T-cell (primary cell): ENCODE data around the gene TCEA2. TPM values are rescaled to one million over a fixed set of nuclear protein-coding genes. Genes with fewer than 3 reads are reported as not detected.

Experiments
- ATAC-seq, 4 experiments: fragments of 200-7000 bp in 3 of 4; fragments of 150-1000 bp in 1 of 4; cut with Tn5 transposase; replicated peaks in 1 of 4; 1 replicate in 3 of 4; 2 replicates in 1 of 4; pipeline ENCODE4 v1.10.0; 2021; ENCODE audit warnings: moderate library complexity in 3 of 4, mild to moderate bottlenecking in 2 of 4, moderate number of reproducible peaks in 1 of 4
- CTCF ChIA-PET, 2 donors: fragments of 300-600 bp; sonication (Branson Sonifier 250); formaldehyde crosslinking; loops; one replicate each; lab custom pipeline; 2022; ENCODE audit warnings: antibody characterized with exemption in 2 of 2; lab: Charles Lee
- POLR2A ChIA-PET, 2 donors: fragments of 300-600 bp; sonication (Branson Sonifier 250); formaldehyde crosslinking; loops; one replicate each; lab custom pipeline; 2022; ENCODE audit warnings: antibody characterized with exemption in 2 of 2; lab: Charles Lee
- DNase-seq, 35 experiments: peaks; one replicate each; pipeline versions ENCODE4 v3.0.0 to v3.0.0-alpha.2; 2013 to 2023
- H3K27ac ChIP-seq: one replicate; pipeline ENCODE4 v1.5.1; 2013; ENCODE audit warnings: low read length
- H3K27me3 ChIP-seq, 2 experiments: replicated peaks in 1 of 2; 1 replicate in 1 of 2; 2 replicates in 1 of 2; pipeline versions ENCODE4 v1.6.1 to v1.7.0; 2013; ENCODE audit warnings: low read length in 1 of 2, mixed read lengths in 1 of 2; ENCODE audit not compliant: control insufficient read depth in 2 of 2, insufficient read depth in 2 of 2; ENCODE audit errors: extremely low read depth in 1 of 2
- H3K36me3 ChIP-seq, 2 donors: 1 replicate in 1 of 2; 2 replicates in 1 of 2; pipeline versions ENCODE4 v1.6.1 to v1.7.0; 2013; ENCODE audit warnings: low read length in 1 of 2; ENCODE audit not compliant: control insufficient read depth in 2 of 2, insufficient read depth in 1 of 2; ENCODE audit errors: extremely low read depth in 1 of 2
- H3K4me1 ChIP-seq, 2 experiments: 1 replicate in 1 of 2; 2 replicates in 1 of 2; pipeline versions ENCODE4 v1.6.1 to v1.7.0; 2013; ENCODE audit warnings: low read length in 2 of 2, mixed read lengths in 1 of 2; ENCODE audit not compliant: insufficient read depth in 2 of 2, control insufficient read depth in 1 of 2; ENCODE audit errors: extremely low read depth in 1 of 2
- H3K4me3 ChIP-seq, 2 donors: 1 replicate in 1 of 2; 2 replicates in 1 of 2; pipeline versions ENCODE4 v1.5.1 to v1.7.0; 2013; ENCODE audit warnings: mild to moderate bottlenecking in 2 of 2, low read length in 1 of 2, moderate library complexity in 1 of 2; ENCODE audit not compliant: control insufficient read depth in 1 of 2; ENCODE audit errors: extremely low read depth in 1 of 2
- H3K9me3 ChIP-seq: 2 replicates; pipeline ENCODE4 v1.7.0; 2013
- H3K27ac Mint-ChIP-seq, 2 donors: one replicate each; pipeline ENCODE4 v1.8.0; 2020 to 2021; ENCODE audit warnings: mild to moderate bottlenecking in 2 of 2, mixed read lengths in 2 of 2
- H3K27me3 Mint-ChIP-seq, 2 donors: one replicate each; pipeline ENCODE4 v1.8.0; 2021 to 2022; ENCODE audit warnings: mixed read lengths in 2 of 2
- H3K36me3 Mint-ChIP-seq: one replicate; pipeline ENCODE4 v1.8.0; 2021; ENCODE audit warnings: mixed read lengths
- H3K4me1 Mint-ChIP-seq, 3 donors: one replicate each; pipeline ENCODE4 v1.8.0; 2020 to 2022; ENCODE audit warnings: mixed read lengths in 3 of 3, mild to moderate bottlenecking in 1 of 3
- H3K4me3 Mint-ChIP-seq, 3 donors: one replicate each; pipeline ENCODE4 v1.8.0; 2020 to 2022; ENCODE audit warnings: mild to moderate bottlenecking in 3 of 3, mixed read lengths in 3 of 3, moderate library complexity in 3 of 3
- H3K9me3 Mint-ChIP-seq, 3 donors: one replicate each; pipeline ENCODE4 v1.8.0; 2020 to 2022; ENCODE audit warnings: mixed read lengths in 3 of 3
- WGBS: methylation state at CpG from one replicate; pipeline ENCODE4 v1.1.5; 2013; ENCODE audit warnings: missing lambda C conversion rate; ENCODE audit not compliant: insufficient coverage; 5-methylcytosine and 5-hydroxymethylcytosine counted together
- total RNA-seq, 35 experiments: library from RNA in 6 of 35; stranded (reverse) in 6 of 35; fragments of 120-200 nt in 1 of 35; gene quantifications; one replicate each; pipeline versions ENCODE4 v1.2.1 to v1.2.4 and lab custom pipeline; 2013 to 2026

Gene TCEA2
- total RNA-seq, 5 donors from 2014 or later (not counting 1 experiment from before 2014, with no cell fraction given), result 25.8 to 49.7 (median 40.1) TPM

DNA sequence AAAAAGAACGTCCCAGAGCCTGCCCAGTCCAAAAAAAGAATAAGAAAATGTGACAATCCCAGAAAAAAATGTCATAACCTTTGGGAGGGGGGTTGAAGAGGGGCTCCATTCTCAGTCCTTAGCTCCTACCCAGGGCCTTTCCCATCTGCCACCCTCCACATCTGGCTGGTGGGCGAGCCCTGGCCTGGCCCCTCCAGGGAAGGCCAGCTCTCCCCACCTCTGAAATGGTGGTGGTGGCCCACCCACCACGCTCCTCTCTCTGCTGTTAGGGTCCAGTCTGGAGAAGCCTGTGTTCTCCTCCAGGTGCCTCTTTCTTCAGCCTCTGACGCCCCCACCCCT is 15.9 kb downstream of the TCEA2 start:
- peaks cover 0 to 7% of the 10 kb centered on the region in 2 experiments for H3K27me3 ChIP-seq

DNA sequence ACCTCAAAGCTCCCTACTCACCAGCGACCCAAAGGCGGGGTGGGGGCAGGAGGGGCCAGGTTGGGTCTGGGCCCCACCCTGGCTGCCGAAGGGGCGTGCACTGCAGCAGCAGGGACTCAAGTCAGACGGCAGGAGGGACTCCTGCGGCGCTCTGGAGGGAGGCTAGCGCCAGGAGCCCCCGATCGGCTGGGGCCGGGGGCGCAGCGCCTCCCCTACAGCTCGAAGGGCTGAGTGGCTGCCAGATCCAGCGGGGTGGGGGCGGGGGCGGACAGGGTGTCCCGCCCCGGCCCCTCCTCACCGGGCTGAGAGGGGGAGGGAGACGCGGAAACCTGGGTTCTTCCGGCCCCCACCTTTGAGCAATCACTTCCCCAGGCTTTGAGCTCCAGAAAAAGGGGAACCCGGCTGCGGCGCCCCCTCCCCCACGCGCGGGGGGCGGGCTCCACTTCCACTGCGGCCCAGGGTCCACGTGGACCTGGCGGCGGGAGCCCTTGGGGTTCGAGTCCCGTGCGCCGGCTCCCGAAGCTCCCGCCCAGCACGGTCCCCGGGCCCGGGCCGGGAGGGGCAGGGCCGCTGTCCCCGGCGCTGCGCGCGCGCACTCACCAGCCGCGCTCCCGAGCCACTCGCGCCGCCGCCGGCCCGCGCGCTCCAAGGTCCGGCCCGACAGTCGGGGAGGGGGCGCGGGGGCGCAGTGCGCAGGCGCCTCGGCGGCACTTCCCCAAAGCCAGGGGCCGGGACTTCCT is 16.4 kb downstream of the TCEA2 start, which contains the start of gene RGS19:
TSS of gene RGS19 (minus strand) at position 246 of the 740 bp plus-strand sequence. CDS start 2,632 bp downstream, outside the sequence.
- peaks cover 27 to 73% of the 10 kb centered on the region in 2 experiments for H3K4me1 ChIP-seq
- ChIA-PET CTCF (no interaction called here), POLR2A (interaction anchor here in 1 of 2 donors (0.5 kb wide), 1 partner anchor 559 kb away, joined by 5 read pairs; no protein-coding TSS in a partner anchor)
- H3K4me3 ChIP-seq, result peak within 1 kb of the TSS; percentile 90 to 97
- under 1% methylated on average over 67 of the region's 73 CpGs for WGBS
- Mint-ChIP-seq H3K4me3 (peak within 1 kb of the TSS; percentile 83 to 91 (median 88)), H3K27me3 (peaks cover 0 to 3% of the 10 kb centered on the region in 2 donors), H3K36me3 (peaks cover 3% of the 10 kb centered on the region), H3K9me3 (no peaks in the 10 kb centered on the region), H3K27ac (peak within 1 kb of the TSS; percentile 89 to 94), H3K4me1 (peaks cover 43 to 50% (median 46%) of the 10 kb centered on the region in 3 donors)
- H3K36me3 ChIP-seq, result peaks cover 0 to 17% of the 10 kb centered on the region in 2 donors
- H3K27me3 ChIP-seq, result peaks cover 0 to 11% of the 10 kb centered on the region in 2 experiments
- DNase-seq, result peak; percentile 44 to 78 (median 62)
- ATAC-seq, result peak; percentile 37 to 54 (median 46)
- H3K9me3 ChIP-seq, result no peaks in the 10 kb centered on the region
- H3K27ac ChIP-seq, result peak within 1 kb of the TSS; percentile 83

More for the DNA sequence above, 15.9 kb downstream of the TCEA2 start:
- peak overlapping the region; percentile 89 to 94 for H3K27ac Mint-ChIP-seq
- DNase-seq, result no peak
- Histone ChIP-seq H3K4me3 (peak overlapping the region; percentile 90 to 97), H3K27ac (peak overlapping the region; percentile 76), H3K4me1 (peaks cover 25 to 69% of the 10 kb centered on the region in 2 experiments), H3K9me3 (no peaks in the 10 kb centered on the region), H3K36me3 (peaks cover 0 to 21% of the 10 kb centered on the region in 2 donors)
- H3K4me1 Mint-ChIP-seq, result peaks cover 40 to 46% (median 43%) of the 10 kb centered on the region in 3 donors
- ChIA-PET CTCF (no interaction called here), POLR2A (no interaction called here)
- peaks cover 3% of the 10 kb centered on the region for H3K36me3 Mint-ChIP-seq
- H3K9me3 Mint-ChIP-seq, result no peaks in the 10 kb centered on the region
- WGBS, result 0% methylated on average over 2 of the region's 4 CpGs
- no peaks in the 10 kb centered on the region for H3K27me3 Mint-ChIP-seq
- no peak for ATAC-seq
- H3K4me3 Mint-ChIP-seq, result peak overlapping the region; percentile 83 to 91 (median 88)

GRCh38 chr20:64080013-64080812 is 17.2 kb downstream of the TCEA2 start, which contains the start of gene OPRL1:
Gene OPRL1, plus strand, starts transcription at chr20:64080082. Its CDS starts 12,639 bp downstream, at chr20:64092721.
- peak within 1 kb of the TSS; percentile 89 to 94 for H3K27ac Mint-ChIP-seq
- Histone ChIP-seq H3K27me3 (peaks cover 0 to 18% of the 10 kb centered on the region in 2 experiments), H3K4me1 (peaks cover 28 to 78% of the 10 kb centered on the region in 2 experiments), H3K9me3 (no peaks in the 10 kb centered on the region), H3K36me3 (peaks cover 0 to 11% of the 10 kb centered on the region in 2 donors), H3K4me3 (peak within 1 kb of the TSS; percentile 90 to 97), H3K27ac (peak within 1 kb of the TSS; percentile 83)
- DNase-seq (peak in 31 of 35 experiments; percentile 31 to 82 (median 54)), ATAC-seq (peak; percentile 38 to 67 (median 44))
- peaks cover 3% of the 10 kb centered on the region for H3K36me3 Mint-ChIP-seq
- peaks cover 44 to 51% (median 49%) of the 10 kb centered on the region in 3 donors for H3K4me1 Mint-ChIP-seq
- WGBS, result 11% methylated on average over 60 of the region's 62 CpGs
- ChIA-PET CTCF (no interaction called here), POLR2A (interaction anchor here in 1 of 2 donors (0.5 kb wide), 1 partner anchor 560 kb away, joined by 5 read pairs; no protein-coding TSS in a partner anchor)
- H3K9me3 Mint-ChIP-seq, result no peaks in the 10 kb centered on the region
- H3K27me3 Mint-ChIP-seq, result peaks cover 0 to 5% of the 10 kb centered on the region in 2 donors
- peak within 1 kb of the TSS; percentile 83 to 91 (median 88) for H3K4me3 Mint-ChIP-seq

GRCh38 chr20:64080813-64081623 is 18.0 kb downstream of the TCEA2 start:
- DNase-seq (peak in 1 of 35 experiments; percentile 30), ATAC-seq (no peak)
- H3K4me3 Mint-ChIP-seq, result peak overlapping the region; percentile 74 to 79 (median 78)
- peaks cover 0 to 22% of the 10 kb centered on the region in 2 experiments for H3K27me3 ChIP-seq
- H3K9me3 ChIP-seq, result no peaks in the 10 kb centered on the region
- WGBS, result 92% methylated on average over 7 of the region's 17 CpGs
- H3K4me3 ChIP-seq, result peak overlapping the region in 1 of 2 donors; percentile 44
- H3K36me3 Mint-ChIP-seq, result no peaks in the 10 kb centered on the region
- peaks cover 44 to 50% (median 44%) of the 10 kb centered on the region in 3 donors for H3K4me1 Mint-ChIP-seq
- peak overlapping the region; percentile 83 for H3K27ac ChIP-seq
- peaks cover 0 to 6% of the 10 kb centered on the region in 2 donors for H3K27me3 Mint-ChIP-seq
- peaks cover 28 to 77% of the 10 kb centered on the region in 2 experiments for H3K4me1 ChIP-seq
- H3K9me3 Mint-ChIP-seq, result no peaks in the 10 kb centered on the region
- CTCF ChIA-PET, result no interaction called here
- peaks cover 0 to 7% of the 10 kb centered on the region in 2 donors for H3K36me3 ChIP-seq
- H3K27ac Mint-ChIP-seq, result peak overlapping the region; percentile 86 to 89
- POLR2A ChIA-PET, result no interaction called here

DNA sequence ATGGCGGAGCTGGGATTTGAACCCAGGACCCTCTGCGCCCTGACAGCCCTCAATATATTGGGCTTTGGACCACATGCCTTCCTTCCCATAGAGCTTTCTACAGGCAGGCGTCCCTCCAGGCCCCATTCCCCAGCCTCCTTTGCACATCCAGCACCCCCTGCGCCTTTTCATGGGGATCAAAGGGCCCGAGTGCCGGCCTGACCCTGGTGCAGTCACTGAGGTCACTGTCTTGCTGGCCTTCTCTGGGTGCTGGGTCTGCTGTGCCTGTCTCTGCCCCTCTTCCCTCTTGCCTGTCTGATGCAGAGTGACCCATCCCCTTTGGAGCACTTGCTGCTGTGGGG is 18.6 kb downstream of the TCEA2 start:
- peaks cover 0 to 1% of the 10 kb centered on the region in 2 donors for H3K36me3 ChIP-seq
- no peak overlapping the region for H3K4me3 ChIP-seq
- peaks cover 26 to 71% of the 10 kb centered on the region in 2 experiments for H3K4me1 ChIP-seq
- Mint-ChIP-seq H3K4me3 (peak overlapping the region; percentile 29 to 79 (median 41)), H3K27me3 (peaks cover 0 to 6% of the 10 kb centered on the region in 2 donors), H3K27ac (peak overlapping the region; percentile 19 to 86), H3K9me3 (no peaks in the 10 kb centered on the region), H3K36me3 (no peaks in the 10 kb centered on the region), H3K4me1 (peaks cover 42 to 46% (median 44%) of the 10 kb centered on the region in 3 donors)
- H3K27ac ChIP-seq, result no peak overlapping the region
- peaks cover 0 to 23% of the 10 kb centered on the region in 2 experiments for H3K27me3 ChIP-seq
- 97% methylated on average over 4 of the region's 6 CpGs for WGBS
- DNase-seq, result no peak
- H3K9me3 ChIP-seq, result no peaks in the 10 kb centered on the region
- CTCF ChIA-PET, result no interaction called here
- ATAC-seq, result no peak
- POLR2A ChIA-PET, result no interaction called here
